NT2/D1 (cell line): Measurements from ENCODE around the gene ARSK.

ENCODE experiments used
- YY1 ChIP-seq: IDR thresholded peaks from 2 replicates; pipeline ENCODE4 v1.6.1; 2011; ENCODE audit not compliant: insufficient read length, insufficient read depth
- ZNF274 ChIP-seq: IDR thresholded peaks from 2 replicates; pipeline ENCODE4 v1.6.1; 2011; ENCODE audit warnings: mild to moderate bottlenecking, low read depth, low read length

DNA sequence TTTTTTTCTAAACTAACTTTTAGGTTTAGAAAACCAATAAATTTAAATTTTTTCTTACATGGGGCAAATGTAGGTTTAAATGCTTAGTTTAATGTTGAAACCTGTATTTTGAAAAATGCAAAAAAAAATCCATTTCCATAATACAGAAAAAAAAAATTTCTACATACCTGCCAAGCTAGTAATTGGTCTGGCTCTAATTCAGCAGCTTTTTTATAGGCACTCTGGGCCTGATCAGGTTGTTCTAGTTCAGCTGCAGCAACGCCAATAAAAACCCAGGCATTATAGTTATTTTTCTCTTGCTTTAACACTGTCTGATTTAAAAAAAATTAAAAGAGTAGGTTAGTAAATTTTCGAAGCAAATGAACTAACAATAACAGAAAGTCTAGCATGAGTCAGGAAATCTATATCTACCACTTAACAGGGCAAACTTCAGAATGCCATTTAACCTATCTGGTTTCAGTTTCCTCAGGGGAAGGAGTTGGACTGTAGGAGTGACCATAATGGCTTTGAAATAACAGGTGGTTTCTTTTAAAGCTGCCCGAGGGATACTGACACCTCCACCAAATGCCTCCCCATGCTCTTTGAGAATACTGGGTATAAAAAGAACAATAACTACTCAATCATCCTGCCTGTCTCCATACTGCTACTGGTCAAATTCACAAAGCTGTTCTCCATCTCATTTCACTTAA lies 11.7 kb upstream of the ARSK start:
- no peak for TF ChIP-seq YY1
- TF ChIP-seq ZNF274, result no peak
